GM13977 (cell line): ENCODE results near the gene P3H2.
"Not testable (repeated sequence)": the region's sequence is repeated elsewhere in the genome, so short reads cannot be mapped to it uniquely, and the experiment has no call there.

Experiments used
- DNase-seq: peaks from one replicate; pipeline ENCODE4 v3.0.0; 2012; ENCODE audit warnings: low spot score
- in situ Hi-C: fragments of 300-500 bp; cut with MboI; formaldehyde crosslinking; loops from one replicate; pipeline ENCODE4 v1.12.0; 2022; ENCODE audit warnings: low sequenced_read_pairs, low pct_unique_long_range_greater_than_20kb, mixed read lengths, inconsistent platforms; ENCODE audit not compliant: unreplicated experiment
- TF ChIP-seq, protein P1 (sequence below): IDR thresholded peaks from 2 replicates; pipeline ENCODE4 v1.5.1; 2012; ENCODE audit warnings: mild to moderate bottlenecking, control low read depth; ENCODE audit not compliant: insufficient read depth; ENCODE audit errors: extremely low read depth, missing control alignments

The P3H2 gene

GRCh38 chr3:190077395-190078045 lies 43.2 kb downstream of the P3H2 start:
- in situ Hi-C loops = no loop called here

DNA sequence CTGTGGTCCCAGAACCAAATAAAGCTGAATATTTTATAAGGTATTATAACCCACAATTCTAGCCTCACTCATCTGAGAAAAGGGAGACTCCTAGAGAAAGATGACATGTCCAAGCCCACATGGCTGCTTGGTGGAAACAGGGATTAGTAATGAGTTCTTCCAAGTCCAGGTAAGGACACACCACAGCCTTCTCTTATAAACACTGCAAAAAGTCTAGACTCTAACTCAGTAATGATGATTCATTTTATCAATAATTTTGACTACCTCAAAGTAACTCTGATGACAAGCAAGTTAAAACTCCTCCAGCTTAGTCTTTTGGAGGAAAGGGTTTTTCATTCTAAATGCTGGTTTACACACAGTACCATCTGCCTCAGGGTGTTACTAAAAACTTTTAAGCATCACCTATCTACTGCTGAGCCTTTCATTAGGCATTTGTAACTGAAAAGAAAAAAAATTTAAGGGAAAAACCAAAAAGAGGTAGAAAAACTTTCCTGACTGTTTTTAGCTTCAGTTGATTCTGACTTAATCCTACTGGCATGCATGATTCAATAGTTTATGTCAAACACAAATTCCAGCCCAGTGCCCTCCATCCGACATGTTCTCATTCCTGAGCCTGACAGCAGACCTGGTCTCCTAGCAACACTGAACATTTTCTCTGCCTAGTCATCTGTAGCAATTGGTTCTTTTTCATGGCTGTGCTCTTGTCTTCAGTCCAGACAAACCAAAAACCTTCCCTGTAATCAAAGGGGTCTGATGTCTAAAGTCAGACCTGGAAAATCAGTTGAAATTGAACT lies 43.9 kb downstream of the P3H2 start:
- no peak for DNase-seq
- in situ Hi-C loops = no loop called here
- TF ChIP-seq, protein P1, sequence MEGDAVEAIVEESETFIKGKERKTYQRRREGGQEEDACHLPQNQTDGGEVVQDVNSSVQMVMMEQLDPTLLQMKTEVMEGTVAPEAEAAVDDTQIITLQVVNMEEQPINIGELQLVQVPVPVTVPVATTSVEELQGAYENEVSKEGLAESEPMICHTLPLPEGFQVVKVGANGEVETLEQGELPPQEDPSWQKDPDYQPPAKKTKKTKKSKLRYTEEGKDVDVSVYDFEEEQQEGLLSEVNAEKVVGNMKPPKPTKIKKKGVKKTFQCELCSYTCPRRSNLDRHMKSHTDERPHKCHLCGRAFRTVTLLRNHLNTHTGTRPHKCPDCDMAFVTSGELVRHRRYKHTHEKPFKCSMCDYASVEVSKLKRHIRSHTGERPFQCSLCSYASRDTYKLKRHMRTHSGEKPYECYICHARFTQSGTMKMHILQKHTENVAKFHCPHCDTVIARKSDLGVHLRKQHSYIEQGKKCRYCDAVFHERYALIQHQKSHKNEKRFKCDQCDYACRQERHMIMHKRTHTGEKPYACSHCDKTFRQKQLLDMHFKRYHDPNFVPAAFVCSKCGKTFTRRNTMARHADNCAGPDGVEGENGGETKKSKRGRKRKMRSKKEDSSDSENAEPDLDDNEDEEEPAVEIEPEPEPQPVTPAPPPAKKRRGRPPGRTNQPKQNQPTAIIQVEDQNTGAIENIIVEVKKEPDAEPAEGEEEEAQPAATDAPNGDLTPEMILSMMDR = no peak

More at GRCh38 chr3:190077395-190078045, 43.2 kb downstream of the P3H2 start:
- TF ChIP-seq, protein P1 = no peak
- no peak for DNase-seq

- no peak for DNase-seq
- TF ChIP-seq, protein P1 = no peak
- in situ Hi-C loops = no loop called here
Measured at GRCh38 chr3:190076136-190076535, 44.6 kb downstream of the P3H2 start.

- DNase-seq = no peak
- TF ChIP-seq, protein P1 = no peak
- in situ Hi-C loops = no loop called here
Measured at GRCh38 chr3:190074817-190075216, 45.9 kb downstream of the P3H2 start.

- in situ Hi-C loops = no loop called here
- TF ChIP-seq, protein P1 = no peak
- no peak for DNase-seq
Measured at GRCh38 chr3:190073264-190074008, 47.3 kb downstream of the P3H2 start.

DNA sequence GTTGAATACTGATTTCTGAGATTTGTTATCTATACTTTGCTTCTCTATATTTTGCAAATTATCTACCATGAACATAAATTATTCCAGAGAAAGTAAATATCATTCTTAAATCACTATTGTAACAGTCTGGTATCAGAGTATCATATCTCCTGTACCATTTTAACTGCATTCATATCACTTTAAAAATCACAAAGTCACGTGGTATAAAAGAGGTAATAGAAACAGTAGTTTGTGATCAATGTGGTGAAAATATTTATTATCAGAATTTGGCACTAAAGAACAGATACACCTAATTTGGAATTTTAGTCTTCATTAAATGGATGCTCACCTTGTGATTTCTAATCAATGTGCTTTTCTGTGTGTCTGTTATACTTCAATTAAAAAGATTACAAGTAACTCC lies 47.8 kb downstream of the P3H2 start:
- no peak for DNase-seq
- in situ Hi-C loops = no loop called here
- TF ChIP-seq, protein P1 = no peak

- DNase-seq, in situ Hi-C loops: not testable (repeated sequence)
Measured at GRCh38 chr3:190071921-190072320, 48.8 kb downstream of the P3H2 start.
